BE2C (cell line): ENCODE measurements around the gene SIPA1.

Experiments
- DNase-seq: peaks from one replicate; pipeline ENCODE4 v3.0.0-alpha.2; 2020
- H3K27me3 ChIP-seq: fragments of 250-450 bp; sonication (Bioruptor Pico); 2 replicates; pipeline ENCODE4 v1.5.1; 2020; ENCODE audit warnings: mild to moderate bottlenecking
- H3K36me3 ChIP-seq: fragments of 250-450 bp; sonication (Bioruptor Pico); 2 replicates; pipeline ENCODE4 v1.5.1; 2020; ENCODE audit warnings: mild to moderate bottlenecking
- H3K4me1 ChIP-seq: fragments of 250-450 bp; sonication (Bioruptor Pico); 2 replicates; pipeline ENCODE4 v1.5.1; 2020
- H3K4me3 ChIP-seq: 2 replicates; pipeline ENCODE4 v1.5.1; 2011; ENCODE audit warnings: low read depth, low read length
- H3K9me3 ChIP-seq: fragments of 250-450 bp; sonication (Bioruptor Pico); 2 replicates; pipeline ENCODE4 v1.5.1; 2020
- CTCF ChIP-seq: IDR thresholded peaks from 2 replicates; pipeline ENCODE4 v1.5.1; 2012; ENCODE audit warnings: mild to moderate bottlenecking, low read depth, low read length

SIPA1 gene

GRCh38 chr11:65696802-65697552 lies 59.1 kb downstream of the SIPA1 start:
- H3K27me3 ChIP-seq, result peaks cover 33% of the 10 kb centered on the region
- TF ChIP-seq CTCF, result no peak
- H3K36me3 ChIP-seq, result no peaks in the 10 kb centered on the region
- DNase-seq, result no peak
- H3K4me3 ChIP-seq, result no peak overlapping the region
- no peaks in the 10 kb centered on the region for H3K9me3 ChIP-seq
- H3K4me1 ChIP-seq, result no peaks in the 10 kb centered on the region

- no peak for TF ChIP-seq CTCF
- DNase-seq, result no peak
- H3K27me3 ChIP-seq, result peaks cover 45% of the 10 kb centered on the region
- no peaks in the 10 kb centered on the region for H3K4me1 ChIP-seq
- H3K9me3 ChIP-seq, result no peaks in the 10 kb centered on the region
- no peak overlapping the region for H3K4me3 ChIP-seq
- no peaks in the 10 kb centered on the region for H3K36me3 ChIP-seq
These were observed 60.3 kb downstream of the SIPA1 start for GRCh38 chr11:65698205-65698604.

GRCh38 chr11:65699306-65699705 lies 61.4 kb downstream of the SIPA1 start:
- TF ChIP-seq CTCF, result no peak
- Histone ChIP-seq H3K4me1 (no peaks in the 10 kb centered on the region), H3K9me3 (no peaks in the 10 kb centered on the region), H3K36me3 (no peaks in the 10 kb centered on the region), H3K4me3 (no peak overlapping the region), H3K27me3 (peaks cover 54% of the 10 kb centered on the region)
- no peak for DNase-seq

- H3K36me3 ChIP-seq, result no peaks in the 10 kb centered on the region
- peaks cover 58% of the 10 kb centered on the region for H3K27me3 ChIP-seq
- H3K4me1 ChIP-seq, result no peaks in the 10 kb centered on the region
- no peaks in the 10 kb centered on the region for H3K9me3 ChIP-seq
- H3K4me3 ChIP-seq, result no peak overlapping the region
- DNase-seq, result no peak
- no peak for TF ChIP-seq CTCF
These were observed 62.5 kb downstream of the SIPA1 start for GRCh38 chr11:65700399-65700798.
